Motor neuron (in vitro differentiated cells): Measurements from ENCODE around the gene ARHGAP8. TPM values are rescaled to one million over a fixed set of nuclear protein-coding genes. Genes with fewer than 3 reads are reported as not detected.
A peak's percentile ranks its signal among the peaks of the same experiment; 100 is the strongest.
"Not testable (repeated sequence)": the region's sequence is repeated elsewhere in the genome, so short reads cannot be mapped to it uniquely, and the experiment has no call there.

Experiments used
- ATAC-seq, 8 experiments: fragments of 200-7000 bp; cut with Tn5 transposase; replicated peaks in 6 of 8; 2 replicates each; pipeline ENCODE4 v1.8.0; 2021; ENCODE audit warnings: mild to moderate bottlenecking in 8 of 8, moderate library complexity in 8 of 8
- H3K27ac ChIP-seq, 2 donors: fragments of 250-450 bp; sonication (Bioruptor Pico); 2 replicates each; pipeline ENCODE4 v1.9.0; 2021; ENCODE audit warnings: antibody characterized with exemption in 2 of 2, mild to moderate bottlenecking in 2 of 2, moderate library complexity in 1 of 2
- H3K4me1 ChIP-seq, 2 donors: fragments of 250-450 bp; sonication (Bioruptor Pico); replicated peaks in 1 of 2; 2 replicates each; pipeline ENCODE4 v1.6.1; 2021; ENCODE audit warnings: antibody characterized with exemption in 2 of 2, mild to moderate bottlenecking in 2 of 2, moderate library complexity in 1 of 2
- H3K4me3 ChIP-seq, 5 donors: fragments of 250-450 bp; sonication (Bioruptor Pico); 2 replicates each; pipeline ENCODE4 v1.9.0; 2021; ENCODE audit warnings: antibody characterized with exemption in 5 of 5, mild to moderate bottlenecking in 5 of 5, moderate library complexity in 4 of 5
- WGBS, 10 experiments: fragments of 450-650 bp; shearing (Covaris generic); methylation state at CpG; one replicate each; pipeline ENCODE4 v1.0.0; 2022; 5-methylcytosine and 5-hydroxymethylcytosine counted together
- in situ Hi-C, 9 experiments: fragments of 400-800 bp; cut with MboI; loops; one replicate each; pipeline ENCODE4 v1.15.0; 2021; ENCODE audit warnings: low sequenced_read_pairs in 9 of 9, low pct_unique_long_range_greater_than_20kb in 2 of 9; ENCODE audit not compliant: unreplicated experiment in 9 of 9
- total RNA-seq, 8 experiments: library from RNA; unstranded; fragments of 300-600 nt; gene quantifications; 2 replicates each; pipeline versions ENCODE4 v1.2.3 to v1.2.4, GENCODE V29; 2022

Gene ARHGAP8
- total RNA-seq, 8 experiments from 2014 or later = 0.25 to 3.6 (median 1.5) TPM; not detected in 1

DNA sequence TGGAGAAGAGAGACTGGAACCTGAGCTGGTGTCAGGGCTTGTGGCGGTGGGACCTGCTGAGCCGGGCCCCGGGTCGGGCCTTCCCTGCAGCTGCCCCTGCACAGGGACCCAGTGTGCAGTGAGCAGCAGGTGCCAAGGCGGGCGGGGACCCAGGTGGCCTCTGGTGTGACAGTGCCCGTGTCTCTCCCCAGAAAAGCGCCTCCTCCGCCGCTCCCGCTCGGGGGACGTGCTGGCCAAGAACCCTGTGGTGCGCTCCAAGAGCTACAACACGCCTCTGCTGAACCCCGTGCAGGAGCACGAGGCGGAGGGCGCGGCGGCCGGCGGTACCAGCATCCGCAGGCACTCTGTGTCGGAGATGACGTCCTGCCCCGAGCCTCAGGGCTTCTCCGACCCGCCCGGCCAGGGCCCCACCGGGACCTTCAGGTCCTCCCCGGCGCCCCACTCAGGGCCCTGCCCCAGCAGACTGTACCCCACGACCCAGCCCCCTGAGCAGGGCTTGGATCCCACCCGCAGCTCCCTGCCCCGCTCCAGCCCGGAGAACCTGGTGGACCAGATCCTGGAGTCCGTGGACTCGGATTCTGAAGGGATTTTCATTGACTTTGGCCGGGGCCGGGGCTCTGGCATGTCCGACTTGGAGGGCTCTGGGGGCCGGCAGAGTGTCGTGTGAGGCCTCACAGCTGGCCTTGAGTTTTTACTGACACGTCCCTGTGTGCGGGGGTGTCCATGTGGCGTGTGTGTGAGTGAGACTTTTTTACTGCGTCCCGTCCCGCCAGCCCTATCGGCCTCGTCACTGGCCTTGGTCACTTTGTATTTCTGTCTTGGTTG, 15.6 kb upstream of the ARHGAP8 start:
- Histone ChIP-seq H3K4me3 (no peak overlapping the region), H3K27ac (no peak overlapping the region), H3K4me1 (peaks cover 0 to 8% of the 10 kb centered on the region in 2 donors)
- WGBS, 10 experiments = 85 to 100% (median 94%) methylated on average over 1 to 7 of the region's 52 CpGs; no CpG with 5 or more reads in 5 of the 10 experiments
- peak in 2 of 8 experiments; percentile 8 to 22 for ATAC-seq
- in situ Hi-C loops = no loop called here

GRCh38 chr22:44737406-44738346, 14.7 kb upstream of the ARHGAP8 start:
- Histone ChIP-seq H3K27ac (no peak overlapping the region), H3K4me3 (no peak overlapping the region), H3K4me1 (peaks cover 0 to 8% of the 10 kb centered on the region in 2 donors)
- peak in 6 of 8 experiments; percentile 1 to 19 (median 12) for ATAC-seq
- in situ Hi-C loops = no loop called here
- WGBS, 10 experiments = 68% methylated on average over 11 of the region's 32 CpGs; no CpG with 5 or more reads in 9 of the 10 experiments

DNA sequence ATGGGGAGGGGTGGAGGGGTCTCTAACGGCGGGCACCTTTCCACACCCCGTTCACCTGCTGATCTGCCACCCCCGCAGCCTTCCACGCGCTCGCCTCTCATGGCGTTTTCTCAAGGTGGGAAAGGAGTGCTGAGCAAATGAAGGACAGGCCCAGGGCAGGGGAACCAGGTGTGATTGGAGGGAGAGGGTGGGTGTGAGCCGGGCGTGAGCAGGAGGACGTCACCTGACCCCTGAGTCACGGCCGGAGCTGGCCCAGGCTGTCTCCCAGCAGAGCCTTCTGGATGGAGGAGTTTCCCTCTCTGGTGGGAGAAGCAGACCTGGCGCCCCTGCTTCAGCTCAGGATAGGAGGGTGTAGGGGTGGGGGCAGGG, 14.0 kb upstream of the ARHGAP8 start:
- 65 to 88% methylated on average over 6 to 7 of the region's 14 CpGs; no CpG with 5 or more reads in 8 of the 10 experiments for WGBS, 10 experiments
- in situ Hi-C loops = no loop called here

GRCh38 chr22:44739024-44739423, 13.4 kb upstream of the ARHGAP8 start:
- 83% methylated on average over 2 of the region's 5 CpGs; no CpG with 5 or more reads in 9 of the 10 experiments for WGBS, 10 experiments
- in situ Hi-C loops = no loop called here
- ATAC-seq = no peak

More for the DNA sequence above, 14.0 kb upstream of the ARHGAP8 start:
- peaks cover 4 to 12% of the 10 kb centered on the region in 2 donors for H3K4me1 ChIP-seq
- H3K4me3 ChIP-seq = no peak overlapping the region
- peak; percentile 16 to 70 (median 37) for ATAC-seq
- no peak overlapping the region for H3K27ac ChIP-seq

DNA sequence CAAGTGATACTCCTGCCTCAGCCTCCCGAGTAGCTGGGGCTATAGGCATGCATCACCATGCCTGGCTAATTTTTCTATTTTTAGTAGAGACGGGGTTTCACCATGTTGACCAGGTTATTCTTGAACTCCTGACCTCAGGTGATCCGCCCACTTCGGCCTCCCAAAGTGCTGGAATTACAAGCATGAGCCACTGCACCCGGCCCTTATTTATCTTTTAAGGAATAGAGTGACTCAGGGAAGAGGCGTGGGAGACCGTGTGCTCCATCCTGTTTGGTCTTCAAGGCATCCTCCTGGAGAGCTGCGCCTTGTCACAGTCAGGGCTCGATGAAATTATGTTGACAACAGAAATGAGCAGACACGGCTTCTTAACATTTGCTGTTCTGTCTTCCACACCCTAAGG, 12.7 kb upstream of the ARHGAP8 start:
- in situ Hi-C loops, H3K27ac ChIP-seq, H3K4me3 ChIP-seq: not testable (repeated sequence)
- peak in 1 of 8 experiments; percentile 1 for ATAC-seq
- peaks cover 10 to 19% of the 10 kb centered on the region in 2 donors for H3K4me1 ChIP-seq
- 8 to 90% (median 62%) methylated on average over 1 to 9 of the region's 10 CpGs; no CpG with 5 or more reads in 3 of the 10 experiments for WGBS, 10 experiments

More at GRCh38 chr22:44739024-44739423, 13.4 kb upstream of the ARHGAP8 start:
- peaks cover 8 to 17% of the 10 kb centered on the region in 2 donors for H3K4me1 ChIP-seq
- H3K27ac ChIP-seq = no peak overlapping the region
- H3K4me3 ChIP-seq = no peak overlapping the region

GRCh38 chr22:44740307-44740706, 12.1 kb upstream of the ARHGAP8 start:
- in situ Hi-C loops = no loop called here
- WGBS, 10 experiments = 70 to 91% (median 80%) methylated on average over 4 of the region's 17 CpGs; no CpG with 5 or more reads in 7 of the 10 experiments
- H3K4me3 ChIP-seq = no peak overlapping the region
- no peak overlapping the region for H3K27ac ChIP-seq
- no peak for ATAC-seq
- H3K4me1 ChIP-seq = peaks cover 10 to 19% of the 10 kb centered on the region in 2 donors

DNA sequence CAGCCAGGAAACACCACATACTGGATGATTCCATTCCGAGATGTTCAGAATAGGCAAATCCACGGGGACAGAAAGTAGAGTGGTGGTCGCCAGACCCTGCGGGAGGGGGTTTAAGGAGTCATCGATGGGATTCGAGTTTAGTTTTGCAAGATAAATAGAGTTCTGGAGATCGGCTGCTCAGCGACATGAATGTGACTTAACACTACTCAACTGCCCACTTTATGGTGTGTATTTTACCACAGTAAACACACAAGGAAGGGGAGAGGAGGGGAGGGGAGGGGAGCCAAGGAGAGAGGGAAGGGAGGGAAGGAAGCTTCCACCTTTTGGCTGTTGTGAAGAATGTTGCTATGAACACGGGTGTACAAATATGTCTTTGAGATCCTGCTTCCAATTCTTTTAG, 10.4 kb upstream of the ARHGAP8 start:
- WGBS, 10 experiments = 39 to 100% (median 90%) methylated on average over 1 to 6 of the region's 9 CpGs; no CpG with 5 or more reads in 1 of the 10 experiments
- Histone ChIP-seq H3K4me3 (no peak overlapping the region), H3K27ac (no peak overlapping the region), H3K4me1 (peaks cover 22 to 28% of the 10 kb centered on the region in 2 donors)
- no peak for ATAC-seq
- in situ Hi-C loops = no loop called here

GRCh38 chr22:44743247-44743646, 9.1 kb upstream of the ARHGAP8 start:
- WGBS, 10 experiments = 62 to 100% (median 100%) methylated on average over 1 to 6 of the region's 11 CpGs; no CpG with 5 or more reads in 5 of the 10 experiments
- Histone ChIP-seq H3K27ac (peak overlapping the region; percentile 13 to 56), H3K4me3 (no peak overlapping the region), H3K4me1 (peaks cover 24 to 30% of the 10 kb centered on the region in 2 donors)
- in situ Hi-C loops = no loop called here
- ATAC-seq = no peak

- H3K4me1 ChIP-seq = peaks cover 24 to 28% of the 10 kb centered on the region in 2 donors
- H3K4me3 ChIP-seq = no peak overlapping the region
- ATAC-seq = peak in 7 of 8 experiments; percentile 21 to 92 (median 89)
- in situ Hi-C loops = no loop called here
- peak overlapping the region; percentile 13 to 56 for H3K27ac ChIP-seq
- 0 to 80% (median 9%) methylated on average over 1 to 6 of the region's 7 CpGs; no CpG with 5 or more reads in 2 of the 10 experiments for WGBS, 10 experiments
Measured at GRCh38 chr22:44743804-44744211, 8.6 kb upstream of the ARHGAP8 start.

DNA sequence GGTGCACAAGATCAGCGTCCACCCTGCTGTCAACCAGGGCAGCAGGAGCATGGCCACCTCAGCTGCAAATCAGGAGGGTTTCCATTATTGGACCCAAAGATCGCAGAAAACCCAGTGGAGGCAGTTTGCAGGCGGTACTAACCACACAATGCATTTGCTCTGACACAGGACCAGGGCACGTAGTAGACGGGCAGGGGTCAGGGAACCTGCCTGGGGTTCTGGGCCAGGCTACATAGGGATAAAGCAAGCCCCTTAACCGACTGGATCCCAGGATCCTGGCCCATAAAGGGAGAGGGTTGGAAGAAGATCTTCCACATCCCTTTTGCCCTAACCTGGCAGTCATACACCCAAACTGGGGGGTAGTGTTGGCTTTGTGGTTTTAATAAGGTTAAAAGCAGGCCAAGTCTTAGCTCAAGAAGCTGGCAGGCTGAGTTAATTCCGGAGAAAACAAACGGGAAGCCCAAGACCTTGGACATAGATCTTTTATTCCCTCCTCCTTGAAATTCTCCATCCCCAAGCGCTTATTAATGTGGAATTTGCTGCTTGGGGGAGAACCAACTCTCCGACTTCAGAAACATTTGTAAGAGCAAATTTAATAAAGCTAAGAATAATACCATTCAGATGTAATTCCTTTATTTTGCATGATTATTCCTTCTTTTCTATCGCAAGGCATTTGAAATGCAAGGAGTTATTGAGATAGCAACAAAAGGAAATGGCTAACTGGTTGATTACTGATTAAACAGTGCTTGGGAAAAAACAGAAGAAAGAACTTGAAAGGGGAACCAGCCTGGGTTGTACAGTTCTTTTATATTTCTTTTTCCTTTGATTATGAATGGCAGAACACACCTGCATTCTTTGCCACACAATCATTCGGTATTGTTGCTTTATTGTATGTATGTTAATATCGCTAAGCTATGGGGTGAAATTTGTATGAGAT, 6.3 kb upstream of the ARHGAP8 start:
- 0 to 71% (median 30%) methylated on average over 1 to 13 of the region's 13 CpGs for WGBS, 10 experiments
- no peak overlapping the region for H3K4me3 ChIP-seq
- no peak for ATAC-seq
- no peak overlapping the region for H3K27ac ChIP-seq
- H3K4me1 ChIP-seq = peaks cover 24 to 28% of the 10 kb centered on the region in 2 donors
- in situ Hi-C loops = no loop called here

- ATAC-seq, H3K4me3 ChIP-seq, in situ Hi-C loops, H3K27ac ChIP-seq: not testable (repeated sequence)
- H3K4me1 ChIP-seq = peaks cover 24 to 31% of the 10 kb centered on the region in 2 donors
- WGBS, 10 experiments = 40 to 100% (median 97%) methylated on average over 1 to 3 of the region's 4 CpGs; no CpG with 5 or more reads in 6 of the 10 experiments
Measured at GRCh38 chr22:44747784-44748127, 4.6 kb upstream of the ARHGAP8 start.

DNA sequence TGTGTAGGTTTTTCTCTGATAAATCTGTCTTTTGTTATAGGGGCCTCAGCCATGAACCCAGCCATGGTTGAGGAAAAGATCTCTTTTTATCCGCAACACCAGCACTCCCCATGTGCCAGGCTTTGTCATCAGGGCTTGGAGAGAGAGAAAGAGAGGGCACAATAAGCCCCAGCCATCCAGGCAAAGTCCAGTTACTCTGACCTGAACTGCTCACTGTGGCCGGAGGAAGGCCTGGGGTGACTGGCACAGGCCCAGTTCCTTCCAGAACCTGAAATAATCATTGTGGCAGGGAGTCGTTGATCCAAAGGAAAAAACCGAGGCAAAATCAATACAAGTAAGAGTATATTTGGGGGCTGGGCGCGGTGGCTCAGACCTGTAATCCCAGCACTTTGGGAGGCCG, 3.9 kb upstream of the ARHGAP8 start:
- Histone ChIP-seq H3K4me1 (peaks cover 18 to 33% of the 10 kb centered on the region in 2 donors), H3K4me3 (no peak overlapping the region), H3K27ac (no peak overlapping the region)
- in situ Hi-C loops = no loop called here
- WGBS, 10 experiments = 70 to 100% (median 94%) methylated on average over 1 to 5 of the region's 7 CpGs; no CpG with 5 or more reads in 4 of the 10 experiments
- ATAC-seq = no peak
